RWPE2 (cell line): ENCODE measurements around the gene GFY.

ENCODE experiments used
- ATAC-seq: fragments of 200-7000 bp; cut with Tn5 transposase; 3 replicates; pipeline ENCODE4 v1.9.1; 2021; ENCODE audit warnings: low read depth
- DNase-seq: peaks from one replicate; pipeline ENCODE4 v3.0.0-alpha.2; 2020; ENCODE audit warnings: low spot score
- H3K27ac ChIP-seq: fragments of 450-650 bp; 2 replicates; pipeline ENCODE4 v1.5.1; 2017; ENCODE audit warnings: mild to moderate bottlenecking; ENCODE audit not compliant: poor library complexity, severe bottlenecking
- H3K27me3 ChIP-seq: fragments of 250-450 bp; sonication (Bioruptor Pico); 2 replicates; pipeline ENCODE4 v1.5.1; 2021; ENCODE audit warnings: mild to moderate bottlenecking, moderate library complexity; ENCODE audit not compliant: insufficient read depth, poor library complexity, severe bottlenecking
- H3K36me3 ChIP-seq: fragments of 250-450 bp; sonication (Bioruptor Pico); 2 replicates; pipeline ENCODE4 v1.5.1; 2020; ENCODE audit warnings: low read depth, mild to moderate bottlenecking, moderate library complexity
- H3K4me1 ChIP-seq: fragments of 250-450 bp; sonication (Bioruptor Pico); 2 replicates; pipeline ENCODE4 v1.5.1; 2021; ENCODE audit warnings: mild to moderate bottlenecking, moderate library complexity; ENCODE audit not compliant: insufficient read depth, poor library complexity, severe bottlenecking
- H3K4me3 ChIP-seq: fragments of 250-450 bp; sonication (Bioruptor Pico); 2 replicates; pipeline ENCODE4 v1.5.1; 2021; ENCODE audit warnings: mild to moderate bottlenecking, moderate library complexity; ENCODE audit not compliant: severe bottlenecking
- H3K9me3 ChIP-seq: fragments of 250-450 bp; sonication (Bioruptor Pico); 2 replicates; pipeline ENCODE4 v1.5.1; 2021; ENCODE audit warnings: mild to moderate bottlenecking, moderate library complexity; ENCODE audit not compliant: severe bottlenecking
- CTCF ChIP-seq: fragments of 450-650 bp; IDR thresholded peaks from one replicate; pipeline ENCODE4 v1.5.1; 2017; ENCODE audit warnings: mild to moderate bottlenecking, moderate library complexity; ENCODE audit not compliant: poor library complexity, severe bottlenecking

The GFY gene

GRCh38 chr19:49453013-49453756 is 28.0 kb downstream of the GFY start, which contains the start of gene ALDH16A1:
ALDH16A1 (plus strand) TSS chr19:49453225; CDS start chr19:49453332, 107 bp downstream.
- H3K9me3 ChIP-seq, result no peaks in the 10 kb centered on the region
- no peaks in the 10 kb centered on the region for H3K27me3 ChIP-seq
- peak; percentile 97 for DNase-seq
- peak within 1 kb of the TSS; percentile 81 for H3K27ac ChIP-seq
- no peak for TF ChIP-seq CTCF
- H3K4me1 ChIP-seq, result peaks cover 6% of the 10 kb centered on the region
- peaks cover 26% of the 10 kb centered on the region for H3K36me3 ChIP-seq
- ATAC-seq, result peak; percentile 94
- H3K4me3 ChIP-seq, result peak within 1 kb of the TSS; percentile 76

- no peak for DNase-seq
- Histone ChIP-seq H3K4me1 (peaks cover 6% of the 10 kb centered on the region), H3K27me3 (no peaks in the 10 kb centered on the region), H3K27ac (peak overlapping the region; percentile 81), H3K9me3 (no peaks in the 10 kb centered on the region), H3K4me3 (peak overlapping the region; percentile 47), H3K36me3 (peaks cover 21% of the 10 kb centered on the region)
- ATAC-seq, result no peak
- TF ChIP-seq CTCF, result no peak
Measured at GRCh38 chr19:49453757-49454240, 28.6 kb downstream of the GFY start.

- TF ChIP-seq CTCF, result no peak
- DNase-seq (no peak), ATAC-seq (no peak)
- H3K36me3 ChIP-seq, result peaks cover 10% of the 10 kb centered on the region
- no peaks in the 10 kb centered on the region for H3K27me3 ChIP-seq
- H3K27ac ChIP-seq, result no peak overlapping the region
- no peaks in the 10 kb centered on the region for H3K9me3 ChIP-seq
- H3K4me1 ChIP-seq, result peaks cover 6% of the 10 kb centered on the region
- no peak overlapping the region for H3K4me3 ChIP-seq
Measured at GRCh38 chr19:49455773-49456172, 30.6 kb downstream of the GFY start.

GRCh38 chr19:49456326-49456725 is 31.1 kb downstream of the GFY start:
- H3K4me1 ChIP-seq, result peaks cover 6% of the 10 kb centered on the region
- DNase-seq, result no peak
- peaks cover 10% of the 10 kb centered on the region for H3K36me3 ChIP-seq
- no peak for TF ChIP-seq CTCF
- no peak for ATAC-seq
- no peaks in the 10 kb centered on the region for H3K27me3 ChIP-seq
- H3K4me3 ChIP-seq, result no peak overlapping the region
- no peaks in the 10 kb centered on the region for H3K9me3 ChIP-seq
- H3K27ac ChIP-seq, result no peak overlapping the region

GRCh38 chr19:49458567-49458903 is 33.3 kb downstream of the GFY start:
- no peak for TF ChIP-seq CTCF
- Histone ChIP-seq H3K36me3 (peaks cover 10% of the 10 kb centered on the region), H3K9me3 (no peaks in the 10 kb centered on the region), H3K27me3 (no peaks in the 10 kb centered on the region), H3K4me3 (no peak overlapping the region), H3K27ac (no peak overlapping the region), H3K4me1 (peaks cover 6% of the 10 kb centered on the region)
- ATAC-seq (no peak), DNase-seq (no peak)
